IMR-90 (cell line): ENCODE results near the gene SLC6A20. TPM values are rescaled to one million over a fixed set of nuclear protein-coding genes. Genes with fewer than 3 reads are reported as not detected.

Source experiments
- ATAC-seq: fragments of 200-7000 bp; cut with Tn5 transposase; 2 replicates; pipeline ENCODE4 v1.9.1; 2020; ENCODE audit warnings: low read depth, mild to moderate bottlenecking, moderate library complexity
- BruUV-seq: library from RNA; stranded (reverse); fragments of 400-500 nt; replicated peaks from 2 replicates; lab custom pipeline; 2021; lab: Mats Ljungman, UMichigan
- CTCF ChIA-PET: fragments of 300-600 bp; formaldehyde crosslinking; extraction: SDS; loops from one replicate; lab custom pipeline; 2021; ENCODE audit warnings: antibody characterized with exemption; lab: Yijun Ruan, JAX
- POLR2A ChIA-PET: fragments of 300-600 bp; sonication (Branson Sonifier 250); formaldehyde crosslinking; loops from one replicate; lab custom pipeline; 2022; ENCODE audit warnings: antibody characterized with exemption; ENCODE audit not compliant: unreplicated experiment; lab: Charles Lee
- DNase-seq: peaks from one replicate; pipeline ENCODE4 v3.0.0; 2013
- H2AFZ ChIP-seq: replicated peaks from 2 replicates; pipeline ENCODE3; 2013; ENCODE audit warnings: low read length, mild to moderate bottlenecking; ENCODE audit not compliant: poor library complexity
- H2AK5ac ChIP-seq: 2 replicates; pipeline ENCODE4 v1.6.1; 2013; ENCODE audit warnings: low read depth, low read length, inconsistent platforms
- H2AK9ac ChIP-seq: replicated peaks from 2 replicates; pipeline ENCODE3; 2013; ENCODE audit warnings: mild to moderate bottlenecking, low read depth, low read length, moderate library complexity; ENCODE audit not compliant: poor library complexity
- H2BK120ac ChIP-seq: 2 replicates; pipeline ENCODE4 v1.6.1; 2013; ENCODE audit warnings: low read depth, low read length, inconsistent platforms
- H2BK15ac ChIP-seq: 3 replicates; pipeline ENCODE4 v1.6.1; 2013; ENCODE audit warnings: low read depth, low read length, inconsistent platforms
- H2BK20ac ChIP-seq: 2 replicates; pipeline ENCODE4 v1.6.1; 2013; ENCODE audit warnings: low read depth, mild to moderate bottlenecking, inconsistent platforms, low read length, moderate library complexity
- H2BK5ac ChIP-seq: 2 replicates; pipeline ENCODE4 v1.6.1; 2013; ENCODE audit warnings: mild to moderate bottlenecking, low read depth, low read length, inconsistent platforms; ENCODE audit not compliant: poor library complexity, severe bottlenecking
- H3K14ac ChIP-seq: replicated peaks from 2 replicates; pipeline ENCODE4 v1.6.1; 2013; ENCODE audit warnings: low read depth, low read length, inconsistent platforms
- H3K18ac ChIP-seq: 2 replicates; pipeline ENCODE4 v1.6.1; 2013; ENCODE audit warnings: low read depth, low read length, control low read depth
- H3K23ac ChIP-seq: 2 replicates; pipeline ENCODE4 v1.6.1; 2013; ENCODE audit warnings: low read depth, low read length, inconsistent platforms
- H3K27ac ChIP-seq: 2 replicates; pipeline ENCODE4 v1.5.1; 2013; ENCODE audit warnings: mild to moderate bottlenecking, control low read depth, low read length; ENCODE audit not compliant: insufficient read depth
- H3K27me3 ChIP-seq: 2 replicates; pipeline ENCODE4 v1.6.1; 2013; ENCODE audit warnings: low read length; ENCODE audit not compliant: control insufficient read depth, insufficient read depth
- H3K36me3 ChIP-seq: 2 replicates; pipeline ENCODE4 v1.6.1; 2013; ENCODE audit warnings: low read length, mixed read lengths; ENCODE audit not compliant: control insufficient read depth, insufficient read depth
- H3K4ac ChIP-seq: 2 replicates; pipeline ENCODE4 v1.6.1; 2013; ENCODE audit warnings: low read depth, low read length, inconsistent platforms
- H3K4me1 ChIP-seq: 2 replicates; pipeline ENCODE4 v1.6.1; 2013; ENCODE audit warnings: low read length, mixed read lengths; ENCODE audit not compliant: control insufficient read depth, insufficient read depth
- H3K4me2 ChIP-seq: 2 replicates; pipeline ENCODE4 v1.6.1; 2013; ENCODE audit warnings: low read depth, mild to moderate bottlenecking, control low read depth, low read length, moderate library complexity
- H3K4me3 ChIP-seq: 2 replicates; pipeline ENCODE4 v1.5.1; 2013; ENCODE audit warnings: low read depth, mild to moderate bottlenecking, control low read depth, low read length, moderate library complexity; ENCODE audit not compliant: insufficient read depth
- H3K56ac ChIP-seq: 2 replicates; pipeline ENCODE4 v1.6.1; 2013; ENCODE audit warnings: low read length, inconsistent platforms; ENCODE audit not compliant: insufficient read depth; ENCODE audit errors: extremely low read depth
- H3K79me1 ChIP-seq, 2 experiments: 2 replicates each; pipeline ENCODE4 v1.6.1; 2013; ENCODE audit warnings: low read length in 2 of 2, inconsistent platforms in 1 of 2, low read depth in 1 of 2
- H3K9ac ChIP-seq: 2 replicates; pipeline ENCODE4 v1.6.1; 2013; ENCODE audit warnings: low read depth, low read length, control low read depth
- H3K9me1 ChIP-seq: 2 replicates; pipeline ENCODE4 v1.6.1; 2013; ENCODE audit warnings: low read length, inconsistent platforms; ENCODE audit not compliant: insufficient read depth
- H3K9me3 ChIP-seq: 2 replicates; pipeline ENCODE4 v1.6.1; 2013; ENCODE audit warnings: low read length; ENCODE audit not compliant: control insufficient read depth, insufficient read depth
- H4K20me1 ChIP-seq: 2 replicates; pipeline ENCODE4 v1.6.1; 2013; ENCODE audit warnings: low read length, inconsistent platforms; ENCODE audit not compliant: insufficient read depth
- H4K5ac ChIP-seq: 2 replicates; pipeline ENCODE4 v1.6.1; 2013; ENCODE audit warnings: mild to moderate bottlenecking, low read depth, low read length, control low read depth
- H4K8ac ChIP-seq, 2 experiments: 2 replicates each; pipeline ENCODE4 v1.6.1; 2013; ENCODE audit warnings: low read depth in 2 of 2, low read length in 2 of 2, control low read depth in 1 of 2, inconsistent platforms in 1 of 2
- H4K91ac ChIP-seq: 2 replicates; pipeline ENCODE4 v1.6.1; 2013; ENCODE audit warnings: low read depth, low read length, inconsistent platforms; ENCODE audit not compliant: insufficient read depth
- BHLHE40 ChIP-seq: fragments of 150-350 bp; IDR thresholded peaks from 2 replicates; pipeline ENCODE4 v1.6.1; 2016; ENCODE audit warnings: mild to moderate bottlenecking, low read depth, low read length
- CEBPB ChIP-seq: IDR thresholded peaks from 2 replicates; pipeline ENCODE4 v1.6.1; 2012; ENCODE audit warnings: low read depth, low read length, improper control_type of control experiment
- CHD1 ChIP-seq: IDR thresholded peaks from 2 replicates; pipeline ENCODE4 v1.6.1; 2012; ENCODE audit warnings: low read depth, low read length, improper control_type of control experiment
- MAFK ChIP-seq: IDR thresholded peaks from 2 replicates; pipeline ENCODE4 v1.6.1; 2012; ENCODE audit warnings: low read depth, low read length, improper control_type of control experiment
- MAZ ChIP-seq: IDR thresholded peaks from 2 replicates; pipeline ENCODE4 v1.6.1; 2012; ENCODE audit warnings: low read depth, mild to moderate bottlenecking, low read length, improper control_type of control experiment, moderate library complexity, borderline replicate concordance
- MXI1 ChIP-seq: IDR thresholded peaks from 2 replicates; pipeline ENCODE4 v1.6.1; 2012; ENCODE audit warnings: low read depth, mild to moderate bottlenecking, low read length, moderate library complexity, borderline replicate concordance
- POLR2A ChIP-seq: IDR thresholded peaks from 2 replicates; pipeline ENCODE4 v1.6.1; 2012; ENCODE audit warnings: mild to moderate bottlenecking, low read depth, low read length
- RCOR1 ChIP-seq: IDR thresholded peaks from 2 replicates; pipeline ENCODE4 v1.6.1; 2012; ENCODE audit warnings: mild to moderate bottlenecking, low read length, improper control_type of control experiment; ENCODE audit not compliant: insufficient replicate concordance
- RFX5 ChIP-seq: IDR thresholded peaks from 2 replicates; pipeline ENCODE4 v1.8.0; 2012; ENCODE audit warnings: low read depth, mild to moderate bottlenecking, low read length, moderate library complexity
- WGBS, 2 experiments: methylation state at CpG; one replicate each; pipeline versions ENCODE4 v1.1.5 to v1.1.7; 2013; ENCODE audit warnings: missing lambda C conversion rate in 2 of 2; ENCODE audit not compliant: insufficient read length in 1 of 2; ENCODE audit errors: extremely low coverage in 2 of 2; 5-methylcytosine and 5-hydroxymethylcytosine counted together
- dilution Hi-C: fragments of 300-500 bp; cut with HindIII; formaldehyde crosslinking; loops from one replicate; pipeline ENCODE4 v1.14.3; 2018; ENCODE audit warnings: low sequenced_read_pairs; ENCODE audit not compliant: unreplicated experiment
- in situ Hi-C: fragments of 300-500 bp; cut with MboI; formaldehyde crosslinking; loops from 3 replicates; pipeline ENCODE4 v1.14.3; 2019; ENCODE audit warnings: low sequenced_read_pairs, inconsistent platforms, mixed read lengths
- intact Hi-C: fragments of 100-400 bp; cut with micrococcal nuclease; formaldehyde crosslinking; loops from 2 replicates; pipeline ENCODE4 v1.10.0; 2022
- polyA plus RNA-seq, 3 experiments: library from polyadenylated mRNA; depleted of rRNA; stranded (reverse); fragments of >200 nt; gene quantifications; 2 replicates each; pipeline ENCODE4 v1.2.3, GENCODE V29; 2012; ENCODE audit warnings: low replicate concordance in 1 of 3
- total RNA-seq: library from RNA; depleted of rRNA; stranded (reverse); fragments of >200 nt; gene quantifications from 2 replicates; pipeline ENCODE4 v1.2.3, GENCODE V29; 2012
- TF ChIP-seq, protein P1 (sequence below): conservative IDR thresholded peaks from 2 replicates; pipeline ENCODE4 v1.5.1; 2012; ENCODE audit warnings: mild to moderate bottlenecking, low read depth, low read length, improper control_type of control experiment
- TF ChIP-seq, protein P2 (sequence below): fragments of 150-350 bp; IDR thresholded peaks from 2 replicates; pipeline ENCODE4 v1.6.1; 2016; ENCODE audit warnings: low read depth, mild to moderate bottlenecking, low read length, moderate library complexity, borderline replicate concordance
- TF ChIP-seq, protein P3 (sequence below): fragments of 150-350 bp; IDR thresholded peaks from 2 replicates; pipeline ENCODE4 v1.6.1; 2017; ENCODE audit warnings: mild to moderate bottlenecking, antibody characterized with exemption, low read length, low read depth

SLC6A20 gene
- total and polyA plus RNA-seq, 2 of the 4 experiments (the other 2 are of a cell fraction), result not detected

DNA sequence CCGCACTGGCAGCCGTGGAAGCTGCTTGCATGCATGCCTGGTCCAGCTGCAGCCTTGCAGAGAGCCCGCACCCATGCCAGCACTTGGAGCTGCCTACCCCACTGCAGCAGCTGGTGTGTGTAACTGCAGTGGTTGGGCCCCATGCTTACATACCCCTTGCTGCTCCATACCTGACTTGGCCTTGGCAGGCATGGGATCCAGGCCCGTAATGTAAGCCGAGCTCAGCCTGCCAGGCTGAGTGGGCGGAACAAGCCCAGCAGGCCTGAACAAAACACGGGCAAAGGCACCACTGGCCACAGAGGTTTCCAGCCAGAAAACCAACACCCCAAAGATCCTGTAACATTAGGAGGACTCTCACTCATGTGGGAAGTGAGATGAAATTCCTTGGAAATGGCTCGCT, 48.3 kb downstream of the SLC6A20 start:
- no peak overlapping the region for H3K4me2 ChIP-seq
- H2BK120ac ChIP-seq, result no peak overlapping the region
- H2AFZ ChIP-seq, result no peak overlapping the region
- no peak overlapping the region for H3K23ac ChIP-seq
- ATAC-seq, result no peak
- peaks cover 31% of the 10 kb centered on the region for H3K36me3 ChIP-seq
- H3K56ac ChIP-seq, result no peak overlapping the region
- H3K14ac ChIP-seq, result no peak overlapping the region
- TF ChIP-seq CHD1 (no peak), BHLHE40 (no peak), MAFK (no peak), POLR2A (no peak), CEBPB (no peak), MAZ (no peak), RFX5 (no peak), RCOR1 (no peak), MXI1 (no peak)
- TF ChIP-seq, protein P1, sequence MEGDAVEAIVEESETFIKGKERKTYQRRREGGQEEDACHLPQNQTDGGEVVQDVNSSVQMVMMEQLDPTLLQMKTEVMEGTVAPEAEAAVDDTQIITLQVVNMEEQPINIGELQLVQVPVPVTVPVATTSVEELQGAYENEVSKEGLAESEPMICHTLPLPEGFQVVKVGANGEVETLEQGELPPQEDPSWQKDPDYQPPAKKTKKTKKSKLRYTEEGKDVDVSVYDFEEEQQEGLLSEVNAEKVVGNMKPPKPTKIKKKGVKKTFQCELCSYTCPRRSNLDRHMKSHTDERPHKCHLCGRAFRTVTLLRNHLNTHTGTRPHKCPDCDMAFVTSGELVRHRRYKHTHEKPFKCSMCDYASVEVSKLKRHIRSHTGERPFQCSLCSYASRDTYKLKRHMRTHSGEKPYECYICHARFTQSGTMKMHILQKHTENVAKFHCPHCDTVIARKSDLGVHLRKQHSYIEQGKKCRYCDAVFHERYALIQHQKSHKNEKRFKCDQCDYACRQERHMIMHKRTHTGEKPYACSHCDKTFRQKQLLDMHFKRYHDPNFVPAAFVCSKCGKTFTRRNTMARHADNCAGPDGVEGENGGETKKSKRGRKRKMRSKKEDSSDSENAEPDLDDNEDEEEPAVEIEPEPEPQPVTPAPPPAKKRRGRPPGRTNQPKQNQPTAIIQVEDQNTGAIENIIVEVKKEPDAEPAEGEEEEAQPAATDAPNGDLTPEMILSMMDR, result no peak
- TF ChIP-seq, protein P2, sequence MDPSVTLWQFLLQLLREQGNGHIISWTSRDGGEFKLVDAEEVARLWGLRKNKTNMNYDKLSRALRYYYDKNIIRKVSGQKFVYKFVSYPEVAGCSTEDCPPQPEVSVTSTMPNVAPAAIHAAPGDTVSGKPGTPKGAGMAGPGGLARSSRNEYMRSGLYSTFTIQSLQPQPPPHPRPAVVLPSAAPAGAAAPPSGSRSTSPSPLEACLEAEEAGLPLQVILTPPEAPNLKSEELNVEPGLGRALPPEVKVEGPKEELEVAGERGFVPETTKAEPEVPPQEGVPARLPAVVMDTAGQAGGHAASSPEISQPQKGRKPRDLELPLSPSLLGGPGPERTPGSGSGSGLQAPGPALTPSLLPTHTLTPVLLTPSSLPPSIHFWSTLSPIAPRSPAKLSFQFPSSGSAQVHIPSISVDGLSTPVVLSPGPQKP, result no peak
- TF ChIP-seq, protein P3, sequence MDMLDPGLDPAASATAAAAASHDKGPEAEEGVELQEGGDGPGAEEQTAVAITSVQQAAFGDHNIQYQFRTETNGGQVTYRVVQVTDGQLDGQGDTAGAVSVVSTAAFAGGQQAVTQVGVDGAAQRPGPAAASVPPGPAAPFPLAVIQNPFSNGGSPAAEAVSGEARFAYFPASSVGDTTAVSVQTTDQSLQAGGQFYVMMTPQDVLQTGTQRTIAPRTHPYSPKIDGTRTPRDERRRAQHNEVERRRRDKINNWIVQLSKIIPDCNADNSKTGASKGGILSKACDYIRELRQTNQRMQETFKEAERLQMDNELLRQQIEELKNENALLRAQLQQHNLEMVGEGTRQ, result no peak
- POLR2A ChIA-PET, result no interaction called here
- H3K18ac ChIP-seq, result no peak overlapping the region
- H3K27ac ChIP-seq, result no peak overlapping the region
- no peaks in the 10 kb centered on the region; a peak in 1 of 4 replicates for H3K79me1 ChIP-seq
- WGBS, 2 experiments, result 73% methylated on average over 3 of the region's 8 CpGs; no CpG with 5 or more reads in 1 of the 2 experiments
- no TSS peak for BruUV-seq
- no peaks in the 10 kb centered on the region for H3K27me3 ChIP-seq
- no peak overlapping the region for H3K4me3 ChIP-seq
- dilution Hi-C loops (no loop called here), intact Hi-C loops (no loop called here), in situ Hi-C loops (no loop called here)
- H2BK20ac ChIP-seq, result no peak overlapping the region
- no peak overlapping the region for H4K8ac ChIP-seq
- no peak overlapping the region for H4K5ac ChIP-seq
- no peak overlapping the region for H2AK5ac ChIP-seq
- H2BK15ac ChIP-seq, result no peak overlapping the region
- H3K9me1 ChIP-seq, result no peaks in the 10 kb centered on the region; the same call in 1 of the 2 replicates
- H3K4ac ChIP-seq, result no peak overlapping the region
- H3K9me3 ChIP-seq, result no peaks in the 10 kb centered on the region
- no peak overlapping the region for H2AK9ac ChIP-seq
- no peak overlapping the region for H3K9ac ChIP-seq
- no peaks in the 10 kb centered on the region for H3K4me1 ChIP-seq
- no peaks in the 10 kb centered on the region for H4K20me1 ChIP-seq
- no peak for DNase-seq
- no peak overlapping the region for H2BK5ac ChIP-seq
- no peak overlapping the region for H4K91ac ChIP-seq
- CTCF ChIA-PET, result no interaction called here
